Parathyroid adenoma (tissue), 2 donors: Measurements from ENCODE around the gene SIGLEC11.
"Not testable (repeated sequence)": the region's sequence is repeated elsewhere in the genome, so short reads cannot be mapped to it uniquely, and the experiment has no call there.

Experiments used
- H2AFZ ChIP-seq: fragments of 300-600 bp; sonication (generic); one replicate; pipeline ENCODE4 v1.7.0; 2017; ENCODE audit warnings: antibody characterized with exemption, mild to moderate bottlenecking
- H3K27ac ChIP-seq: fragments of 300-600 bp; sonication (generic); one replicate; pipeline ENCODE4 v1.7.0; 2017
- H3K27me3 ChIP-seq: fragments of 300-600 bp; sonication (generic); one replicate; pipeline ENCODE4 v1.7.0; 2017; ENCODE audit warnings: low read length; ENCODE audit not compliant: control insufficient read depth, insufficient read depth
- H3K36me3 ChIP-seq: fragments of 300-600 bp; sonication (generic); one replicate; pipeline ENCODE4 v1.7.0; 2017; ENCODE audit warnings: low read length; ENCODE audit not compliant: control insufficient read depth, insufficient read depth
- H3K4me1 ChIP-seq: fragments of 300-600 bp; sonication (generic); one replicate; pipeline ENCODE4 v1.7.0; 2017; ENCODE audit warnings: control low read depth
- H3K4me2 ChIP-seq: fragments of 300-600 bp; sonication (generic); one replicate; pipeline ENCODE4 v1.7.0; 2017; ENCODE audit warnings: low read length
- H3K4me3 ChIP-seq: fragments of 300-600 bp; sonication (generic); one replicate; pipeline ENCODE4 v1.7.0; 2017; ENCODE audit warnings: low read depth, low read length
- H3K79me2 ChIP-seq: fragments of 300-600 bp; sonication (generic); one replicate; pipeline ENCODE4 v1.7.0; 2017; ENCODE audit warnings: control low read depth
- H3K9ac ChIP-seq: fragments of 300-600 bp; sonication (generic); one replicate; pipeline ENCODE4 v1.7.0; 2017; ENCODE audit warnings: mild to moderate bottlenecking
- H3K9me3 ChIP-seq: fragments of 300-600 bp; sonication (generic); one replicate; pipeline ENCODE4 v1.7.0; 2017; ENCODE audit warnings: low read length; ENCODE audit not compliant: control insufficient read depth
- TF ChIP-seq, protein P1 (sequence below): fragments of 300-600 bp; sonication (generic); IDR thresholded peaks from one replicate; pipeline ENCODE4 v1.7.0; 2017; ENCODE audit warnings: antibody characterized with exemption, mild to moderate bottlenecking
- donor health status: primary hyperparathyroidism.

SIGLEC11 gene

DNA sequence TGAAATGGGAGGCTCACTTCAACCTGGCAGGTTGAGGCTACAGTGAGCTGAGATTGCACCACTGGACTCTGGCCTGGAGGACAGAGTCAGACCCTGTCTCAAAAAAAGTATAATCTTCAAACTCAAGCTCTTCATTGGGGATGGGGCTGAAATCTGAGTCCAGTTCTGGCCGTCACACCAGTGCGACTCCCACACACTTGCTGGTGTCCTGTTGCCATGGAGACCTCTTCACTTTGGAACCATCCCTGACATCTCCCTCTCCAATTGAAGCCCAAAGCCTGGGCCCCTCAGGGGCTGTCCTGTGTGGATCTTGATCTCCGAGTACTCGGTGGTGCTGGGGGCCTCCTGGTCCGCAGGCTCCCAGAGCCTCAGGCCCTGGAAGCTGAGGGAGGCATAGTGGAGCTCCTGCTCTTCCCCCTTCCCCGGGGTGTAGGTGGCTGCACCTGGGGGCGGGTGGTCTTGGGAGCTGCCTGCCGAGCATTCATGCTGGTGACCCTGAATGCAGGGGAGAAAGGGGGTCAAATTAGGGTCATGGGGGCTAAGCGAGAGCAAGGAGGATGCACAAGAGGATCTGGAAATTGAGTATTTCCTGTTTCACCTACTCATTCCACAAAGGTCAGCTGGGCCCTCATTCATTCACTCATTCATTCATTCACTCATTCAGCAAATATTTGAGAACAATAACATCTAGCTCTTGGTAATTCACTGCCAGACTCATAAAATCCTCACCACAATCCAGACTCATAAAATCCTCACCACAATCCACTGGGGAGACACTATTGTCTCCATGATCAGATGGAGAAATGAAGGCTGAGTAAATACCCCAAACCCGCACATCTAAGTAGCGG lies 11.0 kb downstream of the SIGLEC11 start:
- H3K27ac ChIP-seq = no peak overlapping the region
- no peaks in the 10 kb centered on the region for H3K79me2 ChIP-seq
- H3K36me3 ChIP-seq = no peaks in the 10 kb centered on the region
- TF ChIP-seq, protein P1, sequence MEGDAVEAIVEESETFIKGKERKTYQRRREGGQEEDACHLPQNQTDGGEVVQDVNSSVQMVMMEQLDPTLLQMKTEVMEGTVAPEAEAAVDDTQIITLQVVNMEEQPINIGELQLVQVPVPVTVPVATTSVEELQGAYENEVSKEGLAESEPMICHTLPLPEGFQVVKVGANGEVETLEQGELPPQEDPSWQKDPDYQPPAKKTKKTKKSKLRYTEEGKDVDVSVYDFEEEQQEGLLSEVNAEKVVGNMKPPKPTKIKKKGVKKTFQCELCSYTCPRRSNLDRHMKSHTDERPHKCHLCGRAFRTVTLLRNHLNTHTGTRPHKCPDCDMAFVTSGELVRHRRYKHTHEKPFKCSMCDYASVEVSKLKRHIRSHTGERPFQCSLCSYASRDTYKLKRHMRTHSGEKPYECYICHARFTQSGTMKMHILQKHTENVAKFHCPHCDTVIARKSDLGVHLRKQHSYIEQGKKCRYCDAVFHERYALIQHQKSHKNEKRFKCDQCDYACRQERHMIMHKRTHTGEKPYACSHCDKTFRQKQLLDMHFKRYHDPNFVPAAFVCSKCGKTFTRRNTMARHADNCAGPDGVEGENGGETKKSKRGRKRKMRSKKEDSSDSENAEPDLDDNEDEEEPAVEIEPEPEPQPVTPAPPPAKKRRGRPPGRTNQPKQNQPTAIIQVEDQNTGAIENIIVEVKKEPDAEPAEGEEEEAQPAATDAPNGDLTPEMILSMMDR = no peak
- no peak overlapping the region for H3K9ac ChIP-seq
- no peak overlapping the region for H3K4me2 ChIP-seq
- H3K4me1 ChIP-seq = no peaks in the 10 kb centered on the region
- H2AFZ ChIP-seq = no peak overlapping the region
- no peaks in the 10 kb centered on the region for H3K9me3 ChIP-seq
- no peak overlapping the region for H3K4me3 ChIP-seq
- H3K27me3 ChIP-seq = no peaks in the 10 kb centered on the region

DNA sequence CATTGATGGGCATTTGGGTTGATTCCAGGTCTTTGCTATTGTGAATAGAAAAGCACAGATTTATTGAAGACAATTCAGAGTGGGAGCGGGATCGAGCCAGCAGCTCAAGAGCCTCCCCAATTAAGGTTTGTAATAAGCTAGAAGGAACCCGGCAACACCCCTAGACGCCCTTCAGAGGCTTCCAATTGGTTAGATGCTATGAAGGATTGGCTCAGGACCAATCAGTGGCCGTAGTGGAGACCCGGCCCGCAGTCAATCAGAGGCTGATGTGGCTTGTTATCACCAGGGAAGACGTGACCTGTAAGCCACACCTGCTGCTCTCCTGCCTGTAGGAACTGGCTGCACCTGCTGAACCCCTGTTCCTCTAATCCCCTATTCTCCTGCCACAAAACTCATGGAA lies 14.6 kb downstream of the SIGLEC11 start:
- H3K27ac ChIP-seq = no peak overlapping the region
- no peaks in the 10 kb centered on the region for H3K9me3 ChIP-seq
- no peak overlapping the region for H3K4me3 ChIP-seq
- H2AFZ ChIP-seq = no peak overlapping the region
- H3K79me2 ChIP-seq = no peaks in the 10 kb centered on the region
- no peaks in the 10 kb centered on the region for H3K27me3 ChIP-seq
- H3K36me3 ChIP-seq = no peaks in the 10 kb centered on the region
- TF ChIP-seq, protein P1 = no peak
- H3K4me1 ChIP-seq = no peaks in the 10 kb centered on the region
- no peak overlapping the region for H3K9ac ChIP-seq
- H3K4me2 ChIP-seq = no peak overlapping the region

DNA sequence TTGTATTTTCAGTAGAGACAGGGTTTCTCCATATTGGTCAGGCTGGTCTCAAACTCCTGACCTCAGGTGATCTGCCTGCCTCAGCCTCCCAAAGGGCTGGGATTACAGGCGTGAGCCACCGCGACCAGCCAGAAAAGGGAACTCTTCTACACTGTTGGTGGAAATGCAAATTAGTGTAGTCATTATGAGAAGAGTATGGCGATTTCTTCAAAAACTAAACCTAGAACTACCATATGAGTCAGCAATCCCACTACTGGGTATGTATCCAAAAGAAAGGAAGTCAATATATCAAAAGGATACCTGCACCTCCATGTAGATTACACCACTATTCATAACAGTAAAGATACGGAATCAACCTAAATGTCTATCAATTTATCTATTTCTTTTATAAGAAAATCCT lies 16.4 kb downstream of the SIGLEC11 start:
- not testable (repeated sequence) for H3K36me3 ChIP-seq, H3K27me3 ChIP-seq, H3K4me1 ChIP-seq, H2AFZ ChIP-seq, H3K4me2 ChIP-seq, H3K4me3 ChIP-seq, H3K9me3 ChIP-seq, H3K27ac ChIP-seq, H3K79me2 ChIP-seq, H3K9ac ChIP-seq

DNA sequence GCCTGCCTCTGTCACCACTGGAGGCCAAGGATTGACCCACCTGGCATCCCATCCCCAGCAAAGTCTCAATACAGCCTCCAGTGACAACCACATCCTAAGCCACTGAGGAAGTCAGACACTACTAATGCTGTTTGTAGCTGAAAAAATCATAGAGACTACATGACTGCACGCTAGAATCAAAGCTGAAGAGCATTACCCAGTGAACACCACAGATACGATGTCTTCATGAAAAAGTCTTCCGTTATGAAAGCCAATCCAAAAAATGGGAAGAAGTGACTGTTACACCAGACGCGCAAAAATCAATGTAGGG lies 20.5 kb downstream of the SIGLEC11 start:
- Histone ChIP-seq H3K27ac (no peak overlapping the region), H3K4me2 (no peak overlapping the region)
- TF ChIP-seq, protein P1 = no peak

DNA sequence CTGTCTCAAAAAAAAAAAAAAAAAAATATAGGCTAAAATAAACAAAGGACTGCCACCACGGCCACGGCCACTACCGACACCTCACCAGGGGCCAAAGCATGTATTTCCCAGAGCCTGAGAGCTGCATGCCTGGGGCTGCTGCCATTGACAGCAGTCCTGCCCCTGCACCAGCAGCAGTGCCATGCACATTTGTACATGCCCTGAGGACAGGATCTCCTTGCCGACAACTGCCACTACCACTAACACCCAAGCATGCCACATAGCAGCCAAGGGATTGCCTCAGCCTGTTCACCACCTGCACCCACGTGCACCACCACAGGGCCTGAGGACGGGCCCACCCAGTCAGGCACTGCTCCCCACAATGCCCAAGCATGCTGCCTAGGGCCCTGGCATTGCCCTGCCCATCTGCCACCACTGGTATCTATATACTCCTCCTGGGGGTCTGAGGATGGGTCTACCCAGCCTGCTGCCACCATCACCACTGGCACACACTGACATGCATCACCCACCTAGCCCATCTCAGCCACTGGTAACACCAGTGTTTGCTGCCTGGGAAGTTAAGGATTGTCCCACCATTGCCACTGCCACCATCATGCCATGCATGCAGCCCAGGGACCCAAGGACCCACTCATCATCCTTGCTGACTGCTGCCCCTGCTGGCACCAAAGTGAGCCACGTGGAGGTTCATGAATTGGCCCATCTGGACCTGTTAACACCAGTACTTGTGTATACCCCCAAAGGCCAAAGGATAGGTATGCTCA lies 21.1 kb downstream of the SIGLEC11 start:
- Histone ChIP-seq H3K27me3 (no peaks in the 10 kb centered on the region), H3K79me2 (no peaks in the 10 kb centered on the region), H3K9me3 (no peaks in the 10 kb centered on the region), H2AFZ (no peak overlapping the region), H3K27ac (no peak overlapping the region), H3K4me2 (no peak overlapping the region), H3K36me3 (no peaks in the 10 kb centered on the region), H3K9ac (no peak overlapping the region), H3K4me1 (no peaks in the 10 kb centered on the region), H3K4me3 (no peak overlapping the region)
- TF ChIP-seq, protein P1 = no peak

More for the DNA sequence above, 20.5 kb downstream of the SIGLEC11 start:
- Histone ChIP-seq H3K4me1 (no peaks in the 10 kb centered on the region), H3K4me3 (no peak overlapping the region), H3K9ac (no peak overlapping the region), H3K9me3 (no peaks in the 10 kb centered on the region), H3K36me3 (no peaks in the 10 kb centered on the region), H3K79me2 (no peaks in the 10 kb centered on the region), H2AFZ (no peak overlapping the region), H3K27me3 (no peaks in the 10 kb centered on the region)
